Stimulated activated naive CD8-positive, alpha-beta T cell treated with anti-CD3 and anti-CD28 coated beads, Interleukin-15, Interleukin-2, amounts not matched to agents 100 ng/mL and 50 ng/mL, for 24 hours (primary cell): ENCODE data around the gene BAZ2A.

Source experiments
- H3K27ac Mint-ChIP-seq: one replicate; pipeline ENCODE4 v1.8.0; 2021; ENCODE audit warnings: mild to moderate bottlenecking, mixed read lengths
- H3K27me3 Mint-ChIP-seq: one replicate; pipeline ENCODE4 v1.8.0; 2021; ENCODE audit warnings: mixed read lengths
- H3K36me3 Mint-ChIP-seq: one replicate; pipeline ENCODE4 v1.8.0; 2021; ENCODE audit warnings: low read depth, mixed read lengths
- H3K4me1 Mint-ChIP-seq: one replicate; pipeline ENCODE4 v1.8.0; 2021; ENCODE audit warnings: low read depth, mixed read lengths
- H3K4me3 Mint-ChIP-seq: one replicate; pipeline ENCODE4 v1.8.0; 2021; ENCODE audit warnings: mild to moderate bottlenecking, mixed read lengths
- H3K9me3 Mint-ChIP-seq: one replicate; pipeline ENCODE4 v1.8.0; 2021; ENCODE audit warnings: mixed read lengths

Gene BAZ2A

GRCh38 chr12:56645201-56645716 is 15.1 kb upstream of the BAZ2A start:
- Mint-ChIP-seq H3K4me3 (peak overlapping the region; percentile 92), H3K27ac (peak overlapping the region; percentile 93), H3K36me3 (peaks cover 53% of the 10 kb centered on the region), H3K27me3 (no peaks in the 10 kb centered on the region), H3K9me3 (no peaks in the 10 kb centered on the region), H3K4me1 (peaks cover 34% of the 10 kb centered on the region)

GRCh38 chr12:56644654-56645053 is 14.5 kb upstream of the BAZ2A start:
- H3K36me3 Mint-ChIP-seq = peaks cover 59% of the 10 kb centered on the region
- no peaks in the 10 kb centered on the region for H3K27me3 Mint-ChIP-seq
- no peaks in the 10 kb centered on the region for H3K9me3 Mint-ChIP-seq
- H3K4me1 Mint-ChIP-seq = peaks cover 37% of the 10 kb centered on the region
- H3K4me3 Mint-ChIP-seq = peak overlapping the region; percentile 92
- peak overlapping the region; percentile 93 for H3K27ac Mint-ChIP-seq

GRCh38 chr12:56641219-56641618 is 11.1 kb upstream of the BAZ2A start:
- H3K9me3 Mint-ChIP-seq = no peaks in the 10 kb centered on the region
- H3K27ac Mint-ChIP-seq = no peak overlapping the region
- no peak overlapping the region for H3K4me3 Mint-ChIP-seq
- peaks cover 81% of the 10 kb centered on the region for H3K36me3 Mint-ChIP-seq
- H3K27me3 Mint-ChIP-seq = no peaks in the 10 kb centered on the region
- peaks cover 54% of the 10 kb centered on the region for H3K4me1 Mint-ChIP-seq

GRCh38 chr12:56637621-56638020 is 7.5 kb upstream of the BAZ2A start:
- no peaks in the 10 kb centered on the region for H3K27me3 Mint-ChIP-seq
- H3K36me3 Mint-ChIP-seq = peaks cover 45% of the 10 kb centered on the region
- peak overlapping the region; percentile 8 for H3K27ac Mint-ChIP-seq
- no peak overlapping the region for H3K4me3 Mint-ChIP-seq
- no peaks in the 10 kb centered on the region for H3K9me3 Mint-ChIP-seq
- peaks cover 61% of the 10 kb centered on the region for H3K4me1 Mint-ChIP-seq

- Mint-ChIP-seq H3K36me3 (peaks cover 38% of the 10 kb centered on the region), H3K27me3 (no peaks in the 10 kb centered on the region), H3K4me1 (peaks cover 62% of the 10 kb centered on the region), H3K9me3 (no peaks in the 10 kb centered on the region), H3K4me3 (peak overlapping the region; percentile 95), H3K27ac (peak overlapping the region; percentile 93)
Measured at GRCh38 chr12:56636675-56637540, 6.8 kb upstream of the BAZ2A start.

GRCh38 chr12:56635806-56636674 is 5.9 kb upstream of the BAZ2A start:
- no peaks in the 10 kb centered on the region for H3K27me3 Mint-ChIP-seq
- peak overlapping the region; percentile 95 for H3K4me3 Mint-ChIP-seq
- peak overlapping the region; percentile 93 for H3K27ac Mint-ChIP-seq
- no peaks in the 10 kb centered on the region for H3K9me3 Mint-ChIP-seq
- peaks cover 71% of the 10 kb centered on the region for H3K4me1 Mint-ChIP-seq
- H3K36me3 Mint-ChIP-seq = peaks cover 33% of the 10 kb centered on the region

- peaks cover 26% of the 10 kb centered on the region for H3K36me3 Mint-ChIP-seq
- H3K27me3 Mint-ChIP-seq = no peaks in the 10 kb centered on the region
- peaks cover 79% of the 10 kb centered on the region for H3K4me1 Mint-ChIP-seq
- no peaks in the 10 kb centered on the region for H3K9me3 Mint-ChIP-seq
- peak overlapping the region; percentile 93 for H3K27ac Mint-ChIP-seq
- H3K4me3 Mint-ChIP-seq = peak overlapping the region; percentile 95
Measured at GRCh38 chr12:56634837-56635791, 5.0 kb upstream of the BAZ2A start.

- peaks cover 76% of the 10 kb centered on the region for H3K4me1 Mint-ChIP-seq
- peak overlapping the region; percentile 95 for H3K4me3 Mint-ChIP-seq
- H3K36me3 Mint-ChIP-seq = peaks cover 21% of the 10 kb centered on the region
- no peaks in the 10 kb centered on the region for H3K27me3 Mint-ChIP-seq
- H3K9me3 Mint-ChIP-seq = no peaks in the 10 kb centered on the region
- peak overlapping the region; percentile 73 for H3K27ac Mint-ChIP-seq
Measured at GRCh38 chr12:56634242-56634836, 4.2 kb upstream of the BAZ2A start.

GRCh38 chr12:56633468-56634241 is 3.5 kb upstream of the BAZ2A start:
- Mint-ChIP-seq H3K27me3 (no peaks in the 10 kb centered on the region), H3K27ac (peak overlapping the region; percentile 9), H3K4me1 (peaks cover 80% of the 10 kb centered on the region), H3K36me3 (peaks cover 21% of the 10 kb centered on the region), H3K9me3 (no peaks in the 10 kb centered on the region), H3K4me3 (peak overlapping the region; percentile 95)

GRCh38 chr12:56632701-56633467 is 2.8 kb upstream of the BAZ2A start:
- Mint-ChIP-seq H3K36me3 (peaks cover 19% of the 10 kb centered on the region), H3K27me3 (no peaks in the 10 kb centered on the region), H3K4me3 (peak overlapping the region; percentile 95), H3K9me3 (no peaks in the 10 kb centered on the region), H3K4me1 (peaks cover 82% of the 10 kb centered on the region), H3K27ac (peak overlapping the region; percentile 77)

GRCh38 chr12:56631790-56632700 is 1.9 kb upstream of the BAZ2A start:
- Mint-ChIP-seq H3K9me3 (no peaks in the 10 kb centered on the region), H3K27me3 (no peaks in the 10 kb centered on the region), H3K27ac (peak overlapping the region; percentile 77), H3K36me3 (peaks cover 15% of the 10 kb centered on the region), H3K4me1 (peaks cover 78% of the 10 kb centered on the region), H3K4me3 (peak overlapping the region; percentile 95)
